NCI-H82 (cell line): Measurements from ENCODE around the gene ADNP2.

Experiments
- DNase-seq: peaks from one replicate; lab custom pipeline; 2025; lab: John Stamatoyannopoulos, UW

Gene ADNP2, protein sequence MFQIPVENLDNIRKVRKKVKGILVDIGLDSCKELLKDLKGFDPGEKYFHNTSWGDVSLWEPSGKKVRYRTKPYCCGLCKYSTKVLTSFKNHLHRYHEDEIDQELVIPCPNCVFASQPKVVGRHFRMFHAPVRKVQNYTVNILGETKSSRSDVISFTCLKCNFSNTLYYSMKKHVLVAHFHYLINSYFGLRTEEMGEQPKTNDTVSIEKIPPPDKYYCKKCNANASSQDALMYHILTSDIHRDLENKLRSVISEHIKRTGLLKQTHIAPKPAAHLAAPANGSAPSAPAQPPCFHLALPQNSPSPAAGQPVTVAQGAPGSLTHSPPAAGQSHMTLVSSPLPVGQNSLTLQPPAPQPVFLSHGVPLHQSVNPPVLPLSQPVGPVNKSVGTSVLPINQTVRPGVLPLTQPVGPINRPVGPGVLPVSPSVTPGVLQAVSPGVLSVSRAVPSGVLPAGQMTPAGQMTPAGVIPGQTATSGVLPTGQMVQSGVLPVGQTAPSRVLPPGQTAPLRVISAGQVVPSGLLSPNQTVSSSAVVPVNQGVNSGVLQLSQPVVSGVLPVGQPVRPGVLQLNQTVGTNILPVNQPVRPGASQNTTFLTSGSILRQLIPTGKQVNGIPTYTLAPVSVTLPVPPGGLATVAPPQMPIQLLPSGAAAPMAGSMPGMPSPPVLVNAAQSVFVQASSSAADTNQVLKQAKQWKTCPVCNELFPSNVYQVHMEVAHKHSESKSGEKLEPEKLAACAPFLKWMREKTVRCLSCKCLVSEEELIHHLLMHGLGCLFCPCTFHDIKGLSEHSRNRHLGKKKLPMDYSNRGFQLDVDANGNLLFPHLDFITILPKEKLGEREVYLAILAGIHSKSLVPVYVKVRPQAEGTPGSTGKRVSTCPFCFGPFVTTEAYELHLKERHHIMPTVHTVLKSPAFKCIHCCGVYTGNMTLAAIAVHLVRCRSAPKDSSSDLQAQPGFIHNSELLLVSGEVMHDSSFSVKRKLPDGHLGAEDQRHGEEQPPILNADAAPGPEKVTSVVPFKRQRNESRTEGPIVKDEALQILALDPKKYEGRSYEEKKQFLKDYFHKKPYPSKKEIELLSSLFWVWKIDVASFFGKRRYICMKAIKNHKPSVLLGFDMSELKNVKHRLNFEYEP

DNA sequence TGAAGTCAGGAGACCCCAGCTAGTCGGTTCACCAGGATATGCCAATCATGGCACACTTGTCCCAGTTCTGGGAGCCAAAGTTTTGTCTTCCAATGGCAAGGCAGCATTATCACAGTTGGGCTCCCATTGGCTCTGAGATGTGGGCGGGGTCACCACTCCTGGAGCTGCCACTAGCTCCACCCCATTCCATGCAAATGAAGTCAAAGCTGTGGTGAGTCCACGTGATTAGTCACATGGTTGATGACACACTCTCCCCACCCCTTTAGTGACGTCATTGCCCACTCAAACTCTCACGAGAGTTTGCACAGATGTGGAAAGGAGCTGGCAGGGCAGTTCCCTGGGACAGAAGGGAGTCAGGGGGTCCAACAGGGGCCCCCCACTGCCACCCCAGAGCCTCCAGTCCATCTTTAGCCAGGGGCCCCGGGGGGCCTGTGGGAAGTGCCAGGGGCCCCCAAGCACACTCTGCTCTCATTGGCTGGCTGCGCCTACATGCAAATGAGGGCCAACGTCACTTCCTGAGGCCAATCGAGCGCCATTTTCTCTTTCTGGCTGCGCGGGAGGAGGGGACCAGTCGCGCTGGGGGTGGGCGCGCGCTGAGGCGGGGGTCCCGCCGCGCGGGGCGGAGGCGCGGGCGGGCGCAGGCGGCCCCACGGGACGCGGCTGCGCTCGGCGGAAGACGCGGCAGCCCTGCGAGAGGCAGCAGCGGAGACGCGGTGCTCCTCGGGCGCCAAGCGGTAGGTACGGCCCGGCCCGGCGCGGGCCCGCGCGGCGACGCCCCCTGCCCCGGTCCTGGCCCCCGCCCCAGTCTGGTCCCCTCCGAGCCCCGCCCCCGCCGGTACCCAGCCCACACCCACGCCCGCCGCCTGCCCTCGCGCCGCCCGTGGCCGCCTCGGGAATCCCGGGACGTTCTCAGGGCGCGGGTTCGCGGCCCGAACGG lies at the start of gene ADNP2:
Gene ADNP2, plus strand, starts transcription at position 524 of the 937 bp plus-strand sequence. CDS start 8,281 bp downstream, outside the sequence.
- DNase-seq: peak; percentile 98

DNA sequence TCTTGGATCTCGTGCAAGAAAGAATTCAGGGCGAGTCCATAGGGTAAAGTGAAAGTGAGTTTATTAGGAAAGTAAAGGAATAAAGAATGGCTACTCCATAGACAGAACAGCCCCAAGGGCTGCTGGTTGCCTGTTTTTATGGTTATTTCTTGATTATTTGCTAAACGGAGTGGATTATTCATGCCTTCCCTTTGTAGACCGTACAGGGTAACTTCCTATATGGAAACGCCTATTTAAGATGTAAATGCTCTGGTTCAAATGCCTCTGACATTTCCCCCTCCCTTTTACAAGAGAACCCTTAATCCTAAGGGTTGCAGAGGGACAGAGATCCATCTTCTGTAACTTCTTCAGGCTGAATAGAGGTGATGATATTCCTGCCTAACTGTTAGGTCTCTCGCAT lies 49.1 kb upstream of the ADNP2 start:
- DNase-seq: no peak

- no peak for DNase-seq
Measured at GRCh38 chr18:80065705-80066104, 43.4 kb upstream of the ADNP2 start.

- DNase-seq: no peak
Measured at GRCh38 chr18:80067321-80067720, 41.7 kb upstream of the ADNP2 start.

GRCh38 chr18:80067897-80068296 lies 41.2 kb upstream of the ADNP2 start:
- no peak for DNase-seq

GRCh38 chr18:80068571-80069272 lies 40.3 kb upstream of the ADNP2 start:
- no peak for DNase-seq

- no peak for DNase-seq
Measured at GRCh38 chr18:80070825-80071224, 38.2 kb upstream of the ADNP2 start.

GRCh38 chr18:80074183-80074582 lies 34.9 kb upstream of the ADNP2 start:
- no peak for DNase-seq

DNA sequence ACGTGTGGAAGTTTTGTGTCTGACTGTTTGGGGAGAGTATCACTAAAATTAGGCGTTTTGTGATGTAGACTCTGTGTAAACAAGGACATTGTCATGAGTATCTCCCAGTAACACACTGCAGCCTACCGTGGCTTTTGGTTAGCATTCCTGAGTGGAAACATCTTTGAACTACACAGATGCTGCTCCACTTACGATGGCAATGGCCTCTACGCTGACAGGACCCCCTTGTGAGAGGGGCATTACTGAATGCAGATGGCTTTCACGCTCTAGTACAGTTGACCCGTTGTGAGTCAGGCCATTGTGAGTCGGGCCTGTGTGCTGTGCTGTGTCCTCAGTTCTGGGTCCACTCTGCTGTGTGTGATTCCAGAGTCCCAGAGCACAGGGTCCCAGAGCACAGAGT lies 34.4 kb upstream of the ADNP2 start:
- DNase-seq: no peak

- DNase-seq: no peak
Measured at GRCh38 chr18:80075940-80076339, 33.1 kb upstream of the ADNP2 start.

GRCh38 chr18:80076379-80076778 lies 32.7 kb upstream of the ADNP2 start:
- DNase-seq: no peak

DNA sequence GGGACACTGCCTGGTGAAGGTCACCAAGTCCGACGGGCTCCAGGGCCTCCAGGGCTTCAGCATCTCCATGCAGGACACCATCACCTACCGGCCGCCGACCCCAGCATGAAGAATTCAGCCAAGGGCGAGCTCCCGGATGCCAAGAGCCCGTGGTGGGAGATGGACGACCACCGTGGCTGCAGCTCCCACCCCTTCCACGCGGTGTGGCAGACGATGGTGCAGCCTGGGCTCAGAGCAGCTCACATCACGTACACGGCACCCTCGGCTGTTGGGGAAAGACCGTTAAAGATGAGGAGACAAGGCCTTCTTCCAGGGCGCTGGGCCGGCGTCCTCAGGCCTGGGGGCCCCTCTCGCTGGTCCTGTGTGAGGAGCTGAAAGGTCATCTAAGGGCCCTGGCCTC lies 31.2 kb upstream of the ADNP2 start:
- DNase-seq: no peak

GRCh38 chr18:80086281-80086680 lies 22.8 kb upstream of the ADNP2 start:
- no peak for DNase-seq

DNA sequence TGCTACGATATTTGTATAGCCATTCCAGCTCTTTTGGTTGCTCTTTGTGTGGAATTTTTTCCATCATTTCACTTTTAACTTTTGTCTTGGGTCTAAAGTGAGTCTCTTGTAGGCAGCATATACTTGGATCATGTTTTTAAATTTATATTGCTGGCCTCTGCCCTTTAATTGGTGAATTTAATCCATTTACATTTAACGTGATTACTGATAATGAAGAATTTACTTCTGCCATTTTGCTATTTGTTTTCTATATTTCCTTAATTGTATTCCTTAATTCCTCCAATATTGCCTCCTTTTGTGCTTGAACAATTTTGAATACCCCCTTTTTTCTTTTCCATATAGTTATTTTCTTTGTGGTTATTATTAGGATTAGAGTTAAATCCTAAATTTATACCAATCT lies 21.0 kb upstream of the ADNP2 start:
- no peak for DNase-seq

DNA sequence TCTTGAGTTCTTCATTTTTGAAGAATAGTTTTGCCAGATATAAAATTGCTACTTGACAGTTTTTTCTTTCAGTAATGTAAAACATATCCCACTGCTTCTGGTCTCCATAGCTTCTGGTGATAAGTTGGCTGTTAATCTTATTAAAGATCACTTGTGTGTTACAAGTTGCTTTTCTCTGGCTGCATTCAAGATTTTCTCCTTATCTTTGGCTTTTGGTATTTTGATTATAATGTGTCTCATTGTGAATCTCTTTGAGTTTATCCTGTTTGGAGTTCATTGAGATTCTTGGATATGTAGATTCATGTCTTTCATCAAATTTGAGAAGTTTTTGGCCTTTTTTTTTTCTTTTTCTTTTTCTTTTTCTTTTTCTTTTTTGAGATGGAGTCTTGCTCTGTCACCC lies 20.2 kb upstream of the ADNP2 start:
- DNase-seq: no peak

DNA sequence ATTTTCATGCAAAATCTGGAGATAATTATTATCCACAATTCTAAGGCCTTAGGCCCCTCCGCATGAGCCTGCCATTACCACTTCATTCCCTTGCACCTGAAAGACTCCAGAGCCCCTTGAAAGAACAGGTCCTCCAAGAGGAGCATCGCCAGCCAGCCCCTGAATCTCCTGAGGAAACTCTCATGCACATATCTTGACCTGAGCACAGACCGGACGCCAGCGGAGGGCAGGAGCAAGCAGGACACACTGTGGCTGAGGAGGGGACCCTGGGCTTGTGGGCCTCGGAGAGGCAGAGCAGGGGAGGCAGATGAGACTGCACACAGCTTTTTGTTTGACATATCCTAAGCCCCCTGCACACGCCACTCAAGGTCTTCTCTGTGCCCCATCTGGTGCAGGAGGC lies 13.6 kb upstream of the ADNP2 start:
- DNase-seq: no peak

DNA sequence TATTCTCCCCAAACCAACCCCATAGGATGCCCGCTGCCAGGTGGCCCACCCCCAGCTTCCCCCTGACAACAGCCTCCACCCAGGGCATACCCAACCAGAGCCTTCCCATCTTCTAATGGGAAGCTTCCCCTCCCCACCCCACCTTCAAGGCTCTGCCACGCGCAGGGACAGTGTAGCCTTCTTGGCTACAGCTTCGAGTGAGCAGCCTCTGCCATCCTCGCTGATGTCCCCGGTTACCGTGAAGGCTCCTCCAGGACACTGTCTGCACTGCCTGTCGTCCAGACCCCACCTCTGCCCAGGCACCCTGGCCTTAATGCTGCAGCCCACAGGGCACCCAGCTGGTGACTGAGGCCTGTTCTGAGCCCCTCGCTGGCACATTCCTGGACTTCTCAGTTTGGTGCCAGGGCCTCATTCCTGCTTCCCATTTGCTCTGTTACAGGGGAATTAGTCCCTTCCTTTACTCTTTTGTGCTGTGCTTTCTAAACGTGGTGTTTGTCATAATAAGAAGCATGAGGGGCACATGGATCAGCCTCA lies 13.0 kb upstream of the ADNP2 start:
- DNase-seq: no peak

DNA sequence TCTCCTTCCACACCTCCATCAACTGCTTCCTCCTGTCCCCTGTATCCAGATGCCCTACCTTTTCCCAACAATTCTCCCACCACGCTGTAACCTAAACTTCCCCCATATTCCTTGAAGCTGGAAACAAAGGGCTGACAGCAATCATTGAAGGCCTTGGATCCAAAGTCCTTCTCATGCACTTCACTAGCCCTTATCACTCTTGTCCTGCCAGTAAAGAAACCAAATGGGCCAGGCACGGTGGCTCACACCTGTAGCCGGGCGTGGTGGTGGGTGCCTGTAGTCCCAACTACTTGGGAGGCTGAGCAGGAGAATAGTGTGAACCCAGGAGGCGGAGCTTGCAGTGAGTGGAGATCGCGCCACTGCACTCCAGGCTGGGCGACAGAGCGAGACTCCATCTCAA lies 11.9 kb upstream of the ADNP2 start:
- no peak for DNase-seq

- no peak for DNase-seq
Measured at GRCh38 chr18:80103231-80103630, 5.8 kb upstream of the ADNP2 start.

DNA sequence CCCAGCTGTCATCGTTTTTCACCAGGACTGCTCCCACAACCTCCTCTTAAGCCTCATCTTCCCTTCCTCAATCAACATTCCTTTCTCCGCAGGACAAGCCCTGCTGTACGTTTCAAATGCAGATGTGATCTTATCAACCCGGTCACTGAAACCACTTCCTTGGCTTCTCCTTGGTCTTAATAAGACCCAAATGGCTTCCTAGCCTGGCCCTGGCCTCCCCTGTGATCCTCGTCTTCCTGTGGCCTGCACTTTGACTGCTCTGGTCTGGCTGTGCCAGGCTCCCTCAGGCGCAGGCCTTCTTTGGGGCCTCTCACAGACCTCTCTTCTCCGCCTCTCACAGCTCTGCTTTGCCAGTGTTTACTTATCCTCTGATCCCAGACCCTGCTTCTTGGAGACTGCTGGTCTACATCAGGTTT lies 4.7 kb upstream of the ADNP2 start:
- no peak for DNase-seq
